ENCODE measurements around the gene TBC1D4.
"Not testable (repeated sequence)": the region's sequence is repeated elsewhere in the genome, so short reads cannot be mapped to it uniquely, and the experiment has no call there.

The TBC1D4 gene

DNA sequence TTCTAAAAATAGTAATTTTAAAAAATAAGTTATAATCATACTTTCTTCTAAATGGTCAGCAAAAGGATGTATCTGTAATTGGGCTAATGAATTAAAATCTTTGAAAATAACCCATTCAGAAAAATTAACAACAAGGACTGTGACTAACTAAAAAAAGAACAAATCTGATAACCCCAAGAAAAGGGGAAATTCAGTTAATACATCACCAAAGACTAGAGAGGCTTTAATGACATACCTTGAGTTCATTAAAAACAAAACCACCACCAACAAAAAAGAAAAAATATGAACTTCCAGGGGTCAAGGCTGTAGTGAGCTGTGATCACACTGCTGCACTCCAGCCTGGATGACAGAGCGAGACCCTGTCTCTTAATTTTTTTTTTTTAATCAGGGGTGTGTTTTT is 121.8 kb downstream of the TBC1D4 start:
- no peak for DNase-seq (ENCODE audit: low read depth in 2 of 2)

DNA sequence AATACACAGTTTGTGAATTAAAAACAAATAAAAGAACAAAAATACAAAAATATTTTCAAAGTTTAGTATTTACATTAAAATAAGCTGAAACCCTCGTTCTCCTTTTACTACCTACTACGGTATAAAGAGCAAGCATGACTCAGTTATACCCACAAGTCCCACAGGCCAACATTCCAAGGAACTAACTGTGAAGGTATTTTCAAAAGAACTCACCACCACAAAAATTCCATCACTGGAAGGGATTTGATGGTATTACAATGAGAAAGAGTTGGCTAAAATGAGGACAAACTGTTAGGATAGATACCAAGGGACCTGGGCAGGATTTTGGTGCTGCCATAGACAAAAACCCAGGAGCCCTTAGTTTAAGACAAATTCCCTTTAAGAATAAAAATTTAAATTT is 122.7 kb downstream of the TBC1D4 start:
- no peak for DNase-seq (ENCODE audit: low read depth in 2 of 2)

DNA sequence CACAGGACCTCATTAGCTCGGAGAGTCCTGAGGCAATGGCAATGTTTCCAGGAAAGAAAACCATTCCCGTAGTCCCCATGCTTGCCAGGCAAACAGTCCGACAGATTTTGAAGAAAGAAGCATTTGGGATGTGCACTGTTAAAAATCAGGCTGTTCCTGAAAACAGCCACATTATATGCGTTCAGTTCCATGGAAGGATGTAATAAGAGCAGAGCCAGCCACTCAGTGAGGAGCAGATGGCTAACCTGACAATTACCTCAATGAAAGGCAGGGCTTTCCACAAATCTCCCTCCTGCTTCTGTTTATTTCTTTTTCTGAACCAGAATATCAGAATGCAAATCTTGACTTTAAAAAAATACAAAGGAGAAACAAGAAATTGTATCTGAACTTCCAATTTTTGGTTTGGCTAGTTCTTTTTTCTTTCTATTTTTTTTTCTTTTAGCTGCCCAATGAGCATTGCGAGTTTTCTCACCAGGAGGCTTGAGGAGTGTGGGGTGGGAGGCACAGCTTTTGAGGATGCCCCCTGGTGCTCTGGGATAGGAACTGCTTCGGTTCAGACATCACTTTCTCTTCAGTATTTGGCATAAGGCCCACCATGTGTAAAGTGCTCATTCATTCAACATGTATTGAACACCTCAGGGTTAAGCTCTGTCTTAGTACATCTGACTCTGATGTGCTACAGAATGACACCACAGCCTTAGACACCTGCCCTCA is 124.2 kb downstream of the TBC1D4 start:
- peak; percentile 33 to 48 for DNase-seq (ENCODE audit: low read depth in 2 of 2)

DNA sequence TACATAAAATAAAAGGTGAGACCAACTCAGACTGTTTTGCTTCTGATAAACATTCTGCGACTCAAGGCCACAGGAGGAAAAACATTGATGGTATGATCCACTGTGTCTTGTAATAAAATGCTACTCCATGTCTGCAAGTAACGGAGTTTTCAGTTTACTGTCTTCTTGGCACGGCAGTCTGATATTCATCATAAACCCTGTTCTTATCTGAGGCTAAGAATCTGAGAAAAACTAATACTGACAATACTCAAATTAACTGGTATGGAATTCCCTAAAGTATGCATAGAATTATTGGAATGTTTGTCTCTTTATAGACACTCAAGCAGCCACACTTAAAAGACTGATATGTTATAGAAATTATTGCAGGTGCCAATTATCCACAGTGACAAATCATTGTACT is 125.5 kb downstream of the TBC1D4 start:
- no peak for DNase-seq (ENCODE audit: low read depth in 2 of 2)

DNA sequence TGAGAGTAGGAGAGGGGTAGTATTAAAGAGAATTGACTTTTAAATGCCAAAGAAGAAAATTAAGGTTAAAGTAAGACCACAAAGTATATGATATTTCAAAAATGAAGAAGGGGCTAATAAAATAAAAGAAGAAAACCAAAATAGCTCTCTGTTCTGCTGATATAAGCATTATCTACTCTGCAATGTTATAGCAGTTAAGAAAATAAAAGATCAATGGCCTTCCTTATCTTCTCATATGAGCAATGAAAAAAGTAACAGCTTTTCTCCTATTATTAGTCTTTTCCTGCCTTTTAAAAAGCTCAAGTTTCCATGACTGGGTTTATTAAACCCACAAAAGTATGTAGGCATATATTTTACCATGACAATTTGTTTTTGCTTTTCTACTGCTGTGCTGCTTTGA is 126.4 kb downstream of the TBC1D4 start:
- no peak for DNase-seq (ENCODE audit: low read depth in 2 of 2)

DNA sequence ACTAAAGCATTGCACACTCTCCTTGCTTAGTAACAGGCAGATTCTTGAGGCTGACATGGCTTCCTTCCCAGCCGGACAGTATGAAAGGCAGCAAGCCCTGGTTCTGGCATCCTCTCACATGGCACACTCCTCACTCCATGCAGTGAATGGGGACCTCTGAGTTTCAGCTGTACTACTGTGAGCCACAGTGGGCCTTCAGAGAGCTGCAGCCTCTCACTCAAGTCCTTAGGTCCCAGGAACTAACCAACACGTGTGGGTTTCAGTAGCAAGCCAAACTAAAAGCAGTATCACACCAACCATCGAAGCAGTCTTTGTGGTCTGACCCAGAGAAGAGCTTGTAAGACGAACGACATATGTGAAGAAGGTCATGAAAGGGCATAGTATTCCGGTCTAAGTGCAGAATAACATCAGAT is 128.2 kb downstream of the TBC1D4 start:
- no peak for DNase-seq (ENCODE audit: low read depth in 2 of 2)

DNA sequence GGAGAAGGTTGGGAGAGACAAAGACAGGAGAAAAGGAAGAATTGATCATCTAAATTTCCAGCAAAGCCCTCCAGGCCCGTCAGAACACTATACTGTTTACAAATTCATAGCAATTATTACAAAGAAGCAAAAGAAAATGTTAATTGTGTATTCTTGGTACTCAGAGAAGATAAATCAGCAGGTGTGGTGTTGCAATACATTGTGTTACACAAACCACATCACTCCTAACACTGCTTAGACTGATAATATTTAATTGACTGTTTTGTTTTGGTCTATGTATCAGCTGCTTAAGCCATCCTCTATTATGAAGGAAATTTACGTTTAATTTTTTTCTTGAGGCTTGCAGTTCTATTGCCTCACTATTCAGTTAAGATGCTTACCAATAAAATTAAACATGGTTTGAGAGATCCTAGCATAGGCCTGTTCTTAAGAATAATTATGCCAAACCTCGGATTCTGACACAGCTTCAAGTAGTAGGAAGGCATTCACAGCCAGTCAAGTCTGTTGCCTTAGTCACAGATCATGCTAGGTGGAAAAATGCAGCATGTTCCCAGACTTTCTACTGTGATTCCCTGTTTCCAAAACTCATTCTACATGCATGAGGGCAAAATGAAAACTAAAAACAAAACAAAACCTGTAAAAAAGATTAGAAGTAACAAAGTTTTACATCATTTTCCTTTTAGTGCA is 129.2 kb downstream of the TBC1D4 start:
- DNase-seq (ENCODE audit: low read depth in 2 of 2): no peak

DNA sequence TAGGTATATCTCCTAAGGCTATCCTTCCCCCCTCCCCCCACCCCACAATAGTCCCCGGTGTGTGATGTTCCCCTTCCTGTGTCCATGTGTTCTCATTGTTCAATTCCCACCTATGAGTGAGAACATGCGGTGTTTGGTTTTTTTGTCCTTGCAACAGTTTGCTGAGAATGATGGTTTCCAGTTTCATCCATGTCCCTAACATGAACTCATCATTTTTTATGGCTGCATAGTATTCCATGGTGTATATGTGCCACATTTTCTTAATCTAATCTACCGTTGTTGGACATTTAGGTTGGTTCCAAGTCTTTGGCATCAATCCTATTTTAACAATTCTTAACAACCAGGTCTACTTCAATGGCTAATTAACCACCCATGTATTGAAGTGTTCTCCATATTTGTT is 130.4 kb downstream of the TBC1D4 start:
- not testable (repeated sequence) for DNase-seq (ENCODE audit: low read depth in 2 of 2)

DNA sequence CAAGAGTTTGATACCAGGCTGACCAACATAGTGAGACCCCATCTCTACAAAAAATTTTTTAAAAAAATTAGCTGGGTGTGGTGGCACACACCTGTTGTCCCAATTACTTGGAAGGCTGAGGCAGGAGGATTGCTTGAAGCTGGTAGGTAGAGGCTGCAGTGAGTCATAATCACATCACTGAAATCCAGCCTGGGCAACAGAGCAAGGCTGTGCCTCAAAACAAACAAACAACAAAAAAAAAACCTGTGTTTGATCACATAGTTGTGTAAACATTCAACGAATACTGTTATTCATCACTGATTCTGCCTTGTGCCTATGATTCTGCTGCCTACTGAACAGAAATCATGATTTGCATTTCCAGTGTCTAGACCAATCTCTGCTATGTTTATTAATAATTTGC is 134.0 kb downstream of the TBC1D4 start:
- DNase-seq (ENCODE audit: low read depth in 2 of 2): no peak

DNA sequence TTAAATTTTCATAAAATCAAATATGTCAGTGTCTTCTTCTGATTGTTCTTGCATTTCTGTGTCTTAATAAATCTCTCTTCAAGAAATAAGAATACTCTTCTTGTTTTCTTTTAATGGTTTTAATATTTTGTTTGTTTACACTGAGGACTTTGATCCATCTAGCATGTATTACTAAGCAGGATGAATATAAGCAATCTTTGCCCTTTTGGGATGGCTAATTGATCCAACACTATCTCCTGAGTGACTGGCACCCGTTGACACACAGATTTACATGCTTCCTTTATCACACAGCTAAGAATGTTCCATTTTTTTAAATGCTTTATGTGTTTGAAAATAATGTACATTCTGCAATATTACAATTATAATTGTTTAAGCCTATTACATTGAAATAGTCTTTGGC is 134.5 kb downstream of the TBC1D4 start:
- no peak for DNase-seq (ENCODE audit: low read depth in 2 of 2)

DNA sequence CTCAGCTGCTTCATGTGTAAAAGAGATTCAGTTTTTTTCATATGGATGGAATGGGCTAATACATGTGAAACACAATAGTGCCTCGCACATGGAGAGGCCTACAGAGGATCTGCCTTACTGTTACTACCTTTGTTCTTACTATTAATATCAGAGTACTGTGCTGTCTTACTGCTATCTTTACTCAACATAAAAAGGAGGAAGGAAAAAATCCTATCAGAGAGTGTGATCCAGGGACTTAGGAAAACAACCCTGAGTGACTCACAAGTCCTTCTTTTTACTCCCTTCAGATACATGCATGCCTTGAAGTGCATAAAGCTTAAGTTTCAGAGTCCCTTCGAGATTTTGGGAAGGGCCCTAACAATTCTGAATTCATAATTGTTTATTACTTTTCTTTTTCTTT is 136.8 kb downstream of the TBC1D4 start:
- no peak for DNase-seq (ENCODE audit: low read depth in 2 of 2)

DNA sequence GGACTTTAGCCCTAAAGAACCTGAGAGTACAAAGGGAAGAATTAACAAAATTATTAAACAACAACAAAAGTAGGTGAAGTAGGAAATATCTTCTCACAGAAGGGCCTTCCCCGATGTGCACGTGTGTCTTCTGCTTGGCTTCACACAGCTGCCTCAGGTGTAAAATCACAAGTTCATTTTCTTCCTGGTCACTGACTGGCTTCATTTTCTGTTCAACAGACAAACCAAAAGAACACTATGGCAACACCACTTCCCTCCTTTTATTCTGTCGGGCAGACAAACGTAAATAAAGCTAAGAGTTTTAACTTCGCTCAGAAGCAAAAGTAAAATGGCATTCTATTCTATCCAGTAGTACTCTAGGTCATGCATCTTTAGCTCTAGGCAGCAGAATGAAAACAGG is 140.9 kb downstream of the TBC1D4 start:
- DNase-seq (ENCODE audit: low read depth in 2 of 2): no peak

DNA sequence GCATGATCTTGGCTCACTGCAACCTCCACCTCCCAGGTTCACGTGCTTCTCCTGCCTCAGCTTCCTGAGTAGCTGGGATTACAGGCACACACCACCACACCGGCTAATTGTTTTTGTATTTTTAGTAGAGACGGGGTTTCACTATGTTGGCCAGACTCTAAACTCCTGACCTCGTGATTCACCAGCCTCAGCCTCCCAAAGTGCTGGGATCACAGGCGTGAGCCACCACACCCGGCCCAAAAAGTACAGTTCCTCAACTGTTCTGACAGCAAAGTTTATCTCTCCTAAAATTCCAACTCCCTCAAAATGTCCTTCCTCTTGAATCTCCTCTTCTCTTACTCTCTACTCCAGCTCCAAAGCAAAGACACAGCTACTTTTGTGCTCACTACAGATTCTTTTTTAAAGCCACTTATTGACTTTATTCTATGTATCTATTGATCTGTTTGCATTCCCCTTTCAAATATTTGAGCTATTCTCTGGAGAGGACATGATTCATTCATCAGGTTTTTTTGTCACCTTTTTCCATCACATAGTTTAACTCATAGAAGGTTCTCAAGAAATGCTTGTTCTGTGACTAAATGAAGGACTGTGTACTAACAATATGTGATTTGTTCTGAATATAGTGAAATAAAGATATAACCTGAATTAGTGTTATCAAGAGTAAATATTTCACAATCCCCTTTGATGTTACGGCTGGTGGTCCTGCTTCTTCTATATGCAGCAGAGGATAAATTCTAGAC is 142.2 kb downstream of the TBC1D4 start:
- DNase-seq (ENCODE audit: low read depth in 2 of 2): no peak

DNA sequence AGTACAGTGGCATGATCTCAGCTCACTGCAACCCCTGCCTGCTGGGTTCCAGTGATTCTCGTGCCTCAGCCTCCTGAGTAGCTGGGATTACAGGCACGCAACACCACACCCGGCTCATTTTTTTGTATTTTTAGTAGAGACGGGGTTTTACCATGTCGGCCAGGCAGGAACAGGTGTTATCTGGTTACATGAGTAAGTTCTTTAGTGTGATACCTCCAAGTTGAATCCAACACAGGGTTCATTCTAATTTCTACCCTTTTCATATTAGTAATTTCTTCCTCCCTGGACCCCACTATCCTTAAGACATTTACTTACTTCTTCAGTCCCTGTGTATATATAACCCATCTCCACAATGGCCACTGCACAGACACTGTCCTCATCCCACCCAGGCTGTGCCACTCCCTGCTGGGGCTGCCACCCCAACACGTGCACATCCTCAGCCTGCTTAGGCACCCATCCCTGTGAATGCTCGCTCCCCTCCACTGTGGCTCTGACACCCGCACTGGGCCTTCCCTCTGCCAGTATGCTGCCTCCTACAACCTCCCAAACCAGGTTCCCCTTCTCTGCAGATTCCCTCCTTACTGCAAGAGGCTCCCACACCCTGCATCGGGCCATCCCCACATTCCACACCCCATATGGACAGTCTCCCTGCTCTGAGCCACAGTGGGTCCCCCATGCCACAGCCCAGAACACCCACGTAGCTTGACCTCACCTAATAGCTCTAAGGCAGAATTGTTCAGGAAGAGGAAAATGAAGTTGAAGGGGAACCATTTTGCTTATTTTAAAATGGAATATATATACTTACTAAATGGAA is 147.1 kb downstream of the TBC1D4 start:
- no peak for DNase-seq (ENCODE audit: low read depth in 2 of 2)

DNA sequence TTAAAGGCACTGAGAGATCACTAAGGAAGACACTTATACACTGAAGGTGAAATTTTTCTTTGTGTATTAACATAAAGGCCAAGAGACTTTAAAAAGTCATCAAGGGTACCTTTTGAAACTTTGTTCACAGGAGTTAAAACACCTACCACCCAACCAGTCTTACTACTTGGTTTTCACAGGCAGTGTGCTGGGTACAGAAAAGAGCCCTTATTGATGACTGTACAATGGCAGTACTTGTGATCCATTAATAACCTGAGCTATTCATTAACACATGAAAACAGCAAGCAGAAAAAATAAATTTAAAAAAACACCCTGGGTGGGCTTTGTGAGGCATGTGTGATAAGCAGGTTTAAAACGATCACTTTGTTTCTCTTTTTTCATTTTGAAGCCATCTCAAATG is 148.9 kb downstream of the TBC1D4 start:
- DNase-seq (ENCODE audit: low read depth in 2 of 2): no peak

DNA sequence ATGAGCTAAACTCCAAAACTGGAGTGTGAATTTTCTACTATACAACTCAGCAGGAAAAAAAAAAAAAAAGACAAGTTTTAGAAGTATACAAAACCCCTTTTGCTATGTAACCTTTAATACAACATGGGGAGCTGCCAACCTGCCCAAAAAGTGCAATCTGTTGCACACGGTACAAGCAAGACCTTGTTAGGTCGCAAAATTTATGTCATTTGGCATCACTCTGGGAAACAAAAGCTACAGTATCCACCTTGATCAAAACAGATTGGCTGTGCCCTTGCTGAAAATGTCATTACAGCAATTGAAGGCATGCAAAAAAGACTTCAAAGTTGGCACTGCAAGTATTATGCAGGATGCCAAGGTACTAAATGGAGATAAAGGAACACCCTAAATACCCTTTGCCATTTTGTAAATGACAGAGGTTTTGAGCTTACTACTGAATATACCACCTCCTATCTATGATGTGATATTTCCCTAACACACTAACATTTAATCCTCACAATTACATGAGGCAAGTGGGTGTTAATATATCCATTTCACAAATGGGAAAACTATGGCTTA is 150.1 kb downstream of the TBC1D4 start:
- no peak for DNase-seq (ENCODE audit: low read depth in 2 of 2)

DNA sequence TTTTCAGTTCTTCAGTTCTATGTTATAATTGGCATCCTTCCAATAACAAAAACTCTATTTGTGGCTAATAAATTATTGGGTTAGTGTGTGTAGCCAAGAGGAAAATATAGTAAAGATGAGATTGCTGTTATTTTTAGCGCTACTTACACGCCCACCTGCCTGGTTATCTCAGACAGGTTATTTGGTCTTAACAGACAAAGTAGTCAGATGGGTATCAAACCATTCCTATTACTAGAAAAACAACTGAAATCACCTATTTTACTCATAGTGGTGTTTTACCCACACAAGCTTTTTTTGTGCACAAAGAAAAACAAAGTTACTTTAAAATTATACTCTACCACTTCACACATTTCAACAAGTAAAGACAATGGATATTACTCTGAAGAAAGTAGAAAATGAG is 151.2 kb downstream of the TBC1D4 start:
- DNase-seq (ENCODE audit: low read depth in 2 of 2): no peak

DNA sequence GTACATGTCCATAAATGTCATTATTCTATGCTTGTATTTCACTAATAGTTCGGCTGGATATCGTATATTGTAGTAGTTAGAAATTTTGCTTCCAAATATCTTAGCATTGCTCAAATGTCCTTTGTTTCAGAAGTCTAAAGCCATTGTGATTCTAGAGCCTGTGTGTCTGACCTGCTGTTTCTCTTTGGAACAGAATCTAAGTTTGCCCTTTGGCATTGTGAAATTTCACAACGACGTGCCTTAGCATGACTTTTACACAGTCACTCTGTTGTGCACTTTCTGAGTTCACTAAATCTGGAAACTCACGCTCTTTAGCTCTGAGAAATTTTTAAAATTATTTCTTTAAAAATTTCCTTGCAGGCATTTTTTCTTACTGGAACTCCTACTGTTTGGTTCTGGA is 152.2 kb downstream of the TBC1D4 start:
- no peak for DNase-seq (ENCODE audit: low read depth in 2 of 2)

DNA sequence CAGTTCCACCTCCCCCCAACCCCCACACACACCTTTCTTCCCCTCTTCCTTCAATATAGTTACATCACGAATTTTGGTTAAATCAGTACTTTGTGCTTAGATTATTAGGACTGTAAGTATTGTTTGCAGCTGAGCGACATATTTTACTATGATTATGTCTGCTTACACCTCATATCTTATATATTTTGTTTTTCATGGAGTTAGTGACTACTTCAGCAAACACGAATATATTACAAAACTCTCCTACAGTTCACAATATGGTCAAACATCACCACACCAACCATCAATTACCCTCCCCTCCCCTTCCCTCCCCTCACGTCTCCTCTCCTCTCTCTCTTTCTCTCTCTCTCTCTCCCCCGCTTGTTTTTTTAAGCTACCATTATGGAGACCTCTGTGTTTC is 152.9 kb downstream of the TBC1D4 start:
- DNase-seq (ENCODE audit: low read depth in 2 of 2): no peak

DNA sequence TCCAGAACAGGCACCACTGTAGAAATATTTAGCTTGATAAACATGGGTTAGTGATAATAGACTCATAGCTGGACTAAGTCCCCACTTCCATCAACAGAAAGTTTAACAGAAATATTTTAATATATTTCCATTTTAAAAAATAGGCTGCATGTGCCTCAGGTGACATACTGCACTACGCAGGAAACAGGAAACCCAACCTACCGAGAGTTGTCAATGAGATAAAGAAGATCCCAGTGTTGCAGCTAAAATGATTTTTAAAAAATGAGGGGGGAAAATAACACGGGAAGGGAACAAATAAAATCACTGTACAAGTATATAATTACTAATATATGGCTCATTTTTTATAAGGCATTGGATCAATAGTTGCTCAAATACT is 154.8 kb downstream of the TBC1D4 start:
- no peak for DNase-seq (ENCODE audit: low read depth in 2 of 2)

DNA sequence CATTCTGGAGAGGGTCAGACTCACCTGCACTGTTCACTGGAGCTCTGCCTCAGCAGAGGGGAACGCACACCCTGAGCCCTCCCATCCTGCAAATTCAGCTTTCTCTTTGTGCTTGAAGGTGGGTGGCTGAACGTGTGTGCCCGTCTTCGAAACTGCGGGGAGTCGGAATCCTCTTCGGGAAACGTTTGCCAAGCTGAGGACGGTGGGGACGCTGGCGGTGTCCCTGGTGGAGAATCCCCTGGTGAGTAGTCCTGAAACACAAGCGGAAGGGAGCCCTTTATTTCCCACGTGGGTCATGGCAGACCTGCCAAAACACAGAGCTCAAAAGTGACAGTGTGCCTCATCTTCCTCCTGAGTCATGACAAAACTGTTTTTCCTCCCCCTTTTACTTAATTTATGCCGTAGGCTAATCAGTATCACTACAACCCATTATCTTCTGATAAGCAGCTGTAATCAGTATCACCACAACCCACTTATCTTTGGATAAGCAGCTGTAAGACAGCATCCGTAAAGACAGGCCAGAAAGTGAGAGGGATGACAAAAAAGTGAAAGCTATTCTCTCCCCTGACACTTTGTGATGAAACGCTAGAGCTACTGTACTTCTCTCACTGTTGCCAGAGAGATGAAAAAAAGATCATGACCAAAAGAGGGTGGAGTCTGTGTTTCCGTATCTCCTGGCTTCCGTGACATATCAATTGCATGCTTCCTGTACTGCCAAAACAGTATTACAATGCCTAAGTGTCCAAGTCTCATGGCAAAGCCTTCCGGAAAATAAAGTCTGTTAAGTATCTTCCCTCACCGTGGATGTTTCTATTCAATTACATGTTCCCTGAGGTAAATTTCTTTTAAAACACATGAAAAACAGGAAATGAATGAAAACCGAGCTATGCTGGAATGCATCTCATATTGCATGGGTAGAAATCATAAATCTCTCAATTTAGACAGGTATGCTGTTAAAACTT is 155.5 kb downstream of the TBC1D4 start:
- peak; percentile 43 to 47 for DNase-seq (ENCODE audit: low read depth in 2 of 2)

Measured in activated CD4-positive, alpha-beta T cell treated with anti-CD3 and anti-CD28 coated beads for 24 hours (primary cell).